IMR-90 (cell line): ENCODE data around the gene UBE2O. TPM values are rescaled to one million over a fixed set of nuclear protein-coding genes. Genes with fewer than 3 reads are reported as not detected.

Source experiments
- ATAC-seq: fragments of 200-7000 bp; cut with Tn5 transposase; 2 replicates; pipeline ENCODE4 v1.9.1; 2020; ENCODE audit warnings: low read depth, mild to moderate bottlenecking, moderate library complexity
- BruUV-seq: library from RNA; stranded (reverse); fragments of 400-500 nt; replicated peaks from 2 replicates; lab custom pipeline; 2021; lab: Mats Ljungman, UMichigan
- CTCF ChIA-PET: fragments of 300-600 bp; formaldehyde crosslinking; extraction: SDS; loops from one replicate; lab custom pipeline; 2021; ENCODE audit warnings: antibody characterized with exemption; lab: Yijun Ruan, JAX
- POLR2A ChIA-PET: fragments of 300-600 bp; sonication (Branson Sonifier 250); formaldehyde crosslinking; loops from one replicate; lab custom pipeline; 2022; ENCODE audit warnings: antibody characterized with exemption; ENCODE audit not compliant: unreplicated experiment; lab: Charles Lee
- DNase-seq: peaks from one replicate; pipeline ENCODE4 v3.0.0; 2013
- H2AFZ ChIP-seq: replicated peaks from 2 replicates; pipeline ENCODE3; 2013; ENCODE audit warnings: low read length, mild to moderate bottlenecking; ENCODE audit not compliant: poor library complexity
- H2AK5ac ChIP-seq: 2 replicates; pipeline ENCODE4 v1.6.1; 2013; ENCODE audit warnings: low read depth, low read length, inconsistent platforms
- H2AK9ac ChIP-seq: replicated peaks from 2 replicates; pipeline ENCODE3; 2013; ENCODE audit warnings: mild to moderate bottlenecking, low read depth, low read length, moderate library complexity; ENCODE audit not compliant: poor library complexity
- H2BK120ac ChIP-seq: 2 replicates; pipeline ENCODE4 v1.6.1; 2013; ENCODE audit warnings: low read depth, low read length, inconsistent platforms
- H2BK15ac ChIP-seq: 3 replicates; pipeline ENCODE4 v1.6.1; 2013; ENCODE audit warnings: low read depth, low read length, inconsistent platforms
- H2BK20ac ChIP-seq: 2 replicates; pipeline ENCODE4 v1.6.1; 2013; ENCODE audit warnings: low read depth, mild to moderate bottlenecking, inconsistent platforms, low read length, moderate library complexity
- H2BK5ac ChIP-seq: 2 replicates; pipeline ENCODE4 v1.6.1; 2013; ENCODE audit warnings: mild to moderate bottlenecking, low read depth, low read length, inconsistent platforms; ENCODE audit not compliant: poor library complexity, severe bottlenecking
- H3K14ac ChIP-seq: replicated peaks from 2 replicates; pipeline ENCODE4 v1.6.1; 2013; ENCODE audit warnings: low read depth, low read length, inconsistent platforms
- H3K18ac ChIP-seq: 2 replicates; pipeline ENCODE4 v1.6.1; 2013; ENCODE audit warnings: low read depth, low read length, control low read depth
- H3K23ac ChIP-seq: 2 replicates; pipeline ENCODE4 v1.6.1; 2013; ENCODE audit warnings: low read depth, low read length, inconsistent platforms
- H3K27ac ChIP-seq: 2 replicates; pipeline ENCODE4 v1.5.1; 2013; ENCODE audit warnings: mild to moderate bottlenecking, control low read depth, low read length; ENCODE audit not compliant: insufficient read depth
- H3K27me3 ChIP-seq: 2 replicates; pipeline ENCODE4 v1.6.1; 2013; ENCODE audit warnings: low read length; ENCODE audit not compliant: control insufficient read depth, insufficient read depth
- H3K36me3 ChIP-seq: 2 replicates; pipeline ENCODE4 v1.6.1; 2013; ENCODE audit warnings: low read length, mixed read lengths; ENCODE audit not compliant: control insufficient read depth, insufficient read depth
- H3K4ac ChIP-seq: 2 replicates; pipeline ENCODE4 v1.6.1; 2013; ENCODE audit warnings: low read depth, low read length, inconsistent platforms
- H3K4me1 ChIP-seq: 2 replicates; pipeline ENCODE4 v1.6.1; 2013; ENCODE audit warnings: low read length, mixed read lengths; ENCODE audit not compliant: control insufficient read depth, insufficient read depth
- H3K4me2 ChIP-seq: 2 replicates; pipeline ENCODE4 v1.6.1; 2013; ENCODE audit warnings: low read depth, mild to moderate bottlenecking, control low read depth, low read length, moderate library complexity
- H3K4me3 ChIP-seq: 2 replicates; pipeline ENCODE4 v1.5.1; 2013; ENCODE audit warnings: low read depth, mild to moderate bottlenecking, control low read depth, low read length, moderate library complexity; ENCODE audit not compliant: insufficient read depth
- H3K56ac ChIP-seq: 2 replicates; pipeline ENCODE4 v1.6.1; 2013; ENCODE audit warnings: low read length, inconsistent platforms; ENCODE audit not compliant: insufficient read depth; ENCODE audit errors: extremely low read depth
- H3K79me1 ChIP-seq, 2 experiments: 2 replicates each; pipeline ENCODE4 v1.6.1; 2013; ENCODE audit warnings: low read length in 2 of 2, inconsistent platforms in 1 of 2, low read depth in 1 of 2
- H3K9ac ChIP-seq: 2 replicates; pipeline ENCODE4 v1.6.1; 2013; ENCODE audit warnings: low read depth, low read length, control low read depth
- H3K9me1 ChIP-seq: 2 replicates; pipeline ENCODE4 v1.6.1; 2013; ENCODE audit warnings: low read length, inconsistent platforms; ENCODE audit not compliant: insufficient read depth
- H3K9me3 ChIP-seq: 2 replicates; pipeline ENCODE4 v1.6.1; 2013; ENCODE audit warnings: low read length; ENCODE audit not compliant: control insufficient read depth, insufficient read depth
- H4K20me1 ChIP-seq: 2 replicates; pipeline ENCODE4 v1.6.1; 2013; ENCODE audit warnings: low read length, inconsistent platforms; ENCODE audit not compliant: insufficient read depth
- H4K5ac ChIP-seq: 2 replicates; pipeline ENCODE4 v1.6.1; 2013; ENCODE audit warnings: mild to moderate bottlenecking, low read depth, low read length, control low read depth
- H4K8ac ChIP-seq, 2 experiments: 2 replicates each; pipeline ENCODE4 v1.6.1; 2013; ENCODE audit warnings: low read depth in 2 of 2, low read length in 2 of 2, control low read depth in 1 of 2, inconsistent platforms in 1 of 2
- H4K91ac ChIP-seq: 2 replicates; pipeline ENCODE4 v1.6.1; 2013; ENCODE audit warnings: low read depth, low read length, inconsistent platforms; ENCODE audit not compliant: insufficient read depth
- BHLHE40 ChIP-seq: fragments of 150-350 bp; IDR thresholded peaks from 2 replicates; pipeline ENCODE4 v1.6.1; 2016; ENCODE audit warnings: mild to moderate bottlenecking, low read depth, low read length
- CHD1 ChIP-seq: IDR thresholded peaks from 2 replicates; pipeline ENCODE4 v1.6.1; 2012; ENCODE audit warnings: low read depth, low read length, improper control_type of control experiment
- FOS ChIP-seq: fragments of 150-350 bp; IDR thresholded peaks from 2 replicates; pipeline ENCODE4 v1.6.1; 2016; ENCODE audit warnings: low read depth, low read length
- MAFK ChIP-seq: IDR thresholded peaks from 2 replicates; pipeline ENCODE4 v1.6.1; 2012; ENCODE audit warnings: low read depth, low read length, improper control_type of control experiment
- MAZ ChIP-seq: IDR thresholded peaks from 2 replicates; pipeline ENCODE4 v1.6.1; 2012; ENCODE audit warnings: low read depth, mild to moderate bottlenecking, low read length, improper control_type of control experiment, moderate library complexity, borderline replicate concordance
- MXI1 ChIP-seq: IDR thresholded peaks from 2 replicates; pipeline ENCODE4 v1.6.1; 2012; ENCODE audit warnings: low read depth, mild to moderate bottlenecking, low read length, moderate library complexity, borderline replicate concordance
- NFE2L2 ChIP-seq: fragments of 150-350 bp; IDR thresholded peaks from 2 replicates; pipeline ENCODE4 v1.6.1; 2016; ENCODE audit warnings: low read depth, mild to moderate bottlenecking, low read length
- POLR2A ChIP-seq: IDR thresholded peaks from 2 replicates; pipeline ENCODE4 v1.6.1; 2012; ENCODE audit warnings: mild to moderate bottlenecking, low read depth, low read length
- RAD21 ChIP-seq: IDR thresholded peaks from 2 replicates; pipeline ENCODE4 v1.6.1; 2012; ENCODE audit warnings: low read length, improper control_type of control experiment
- RCOR1 ChIP-seq: IDR thresholded peaks from 2 replicates; pipeline ENCODE4 v1.6.1; 2012; ENCODE audit warnings: mild to moderate bottlenecking, low read length, improper control_type of control experiment; ENCODE audit not compliant: insufficient replicate concordance
- RFX5 ChIP-seq: IDR thresholded peaks from 2 replicates; pipeline ENCODE4 v1.8.0; 2012; ENCODE audit warnings: low read depth, mild to moderate bottlenecking, low read length, moderate library complexity
- SMC3 ChIP-seq: fragments of 150-350 bp; IDR thresholded peaks from 2 replicates; pipeline ENCODE4 v1.6.1; 2016; ENCODE audit warnings: low read depth, mild to moderate bottlenecking, antibody characterized with exemption, low read length, moderate library complexity
- WGBS, 2 experiments: methylation state at CpG; one replicate each; pipeline versions ENCODE4 v1.1.5 to v1.1.7; 2013; ENCODE audit warnings: missing lambda C conversion rate in 2 of 2; ENCODE audit not compliant: insufficient read length in 1 of 2; ENCODE audit errors: extremely low coverage in 2 of 2; 5-methylcytosine and 5-hydroxymethylcytosine counted together
- dilution Hi-C: fragments of 300-500 bp; cut with HindIII; formaldehyde crosslinking; loops from one replicate; pipeline ENCODE4 v1.14.3; 2018; ENCODE audit warnings: low sequenced_read_pairs; ENCODE audit not compliant: unreplicated experiment
- in situ Hi-C: fragments of 300-500 bp; cut with MboI; formaldehyde crosslinking; loops from 3 replicates; pipeline ENCODE4 v1.14.3; 2019; ENCODE audit warnings: low sequenced_read_pairs, inconsistent platforms, mixed read lengths
- intact Hi-C: fragments of 100-400 bp; cut with micrococcal nuclease; formaldehyde crosslinking; loops from 2 replicates; pipeline ENCODE4 v1.10.0; 2022
- polyA plus RNA-seq, 3 experiments: library from polyadenylated mRNA; depleted of rRNA; stranded (reverse); fragments of >200 nt; gene quantifications; 2 replicates each; pipeline ENCODE4 v1.2.3, GENCODE V29; 2012; ENCODE audit warnings: low replicate concordance in 1 of 3
- total RNA-seq: library from RNA; depleted of rRNA; stranded (reverse); fragments of >200 nt; gene quantifications from 2 replicates; pipeline ENCODE4 v1.2.3, GENCODE V29; 2012
- TF ChIP-seq, protein P1 (sequence below): fragments of 150-350 bp; IDR thresholded peaks from 2 replicates; pipeline ENCODE4 v1.6.1; 2016; ENCODE audit warnings: low read depth, mild to moderate bottlenecking, low read length, moderate library complexity, borderline replicate concordance
- TF ChIP-seq, protein P2 (sequence below): conservative IDR thresholded peaks from 2 replicates; pipeline ENCODE4 v1.5.1; 2012; ENCODE audit warnings: mild to moderate bottlenecking, low read depth, low read length, improper control_type of control experiment
- TF ChIP-seq, protein P3 (sequence below): fragments of 150-350 bp; IDR thresholded peaks from 2 replicates; pipeline ENCODE4 v1.6.1; 2017; ENCODE audit warnings: mild to moderate bottlenecking, antibody characterized with exemption, low read length, low read depth

Gene UBE2O
- total and polyA plus RNA-seq, 2 of the 4 experiments (the other 2 are of a cell fraction) = 17.6 TPM

DNA sequence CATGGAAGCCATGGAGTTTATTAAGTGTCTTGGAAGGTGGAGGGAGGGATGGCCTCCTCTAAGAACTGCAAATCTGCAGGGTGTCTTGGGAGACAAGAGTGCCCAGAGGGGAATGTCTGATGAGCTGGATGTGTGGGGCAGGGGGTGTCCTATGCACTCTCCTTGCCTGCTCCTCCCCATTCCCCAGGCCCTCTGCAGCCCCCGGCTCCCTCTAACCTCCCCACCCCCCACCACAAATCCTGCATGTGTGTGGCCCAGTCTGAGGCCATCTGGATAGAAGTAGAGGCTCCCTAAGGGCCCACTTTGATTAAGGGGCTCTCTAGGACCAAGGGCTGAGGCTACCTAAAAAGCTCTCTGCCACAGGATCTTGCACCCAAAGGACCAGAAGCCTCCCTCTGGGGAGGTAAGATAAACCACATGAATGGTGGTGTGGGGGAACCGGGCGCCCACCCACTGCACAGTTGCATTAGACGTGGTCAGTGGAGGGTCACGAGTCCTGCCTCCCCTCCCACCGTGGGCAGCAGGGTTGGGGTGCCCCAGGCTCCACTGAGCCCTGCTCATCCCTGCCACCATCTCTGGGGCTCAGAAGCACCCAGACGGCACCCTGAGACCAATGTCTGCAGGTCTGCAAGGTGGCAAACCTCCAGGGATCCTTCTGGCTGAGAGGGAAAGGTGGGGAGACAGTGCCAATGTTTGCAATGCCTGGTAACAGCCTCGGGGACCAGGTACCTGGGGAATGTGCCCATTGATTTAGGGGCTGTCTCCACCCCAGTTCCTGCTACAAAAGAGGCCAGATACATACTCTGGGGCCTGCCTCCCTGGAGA is 15.1 kb upstream of the UBE2O start:
- POLR2A ChIA-PET = no interaction called here
- in situ Hi-C loops (loop anchor here (5.0 kb wide), 1 partner anchor 39 kb away; no protein-coding TSS in a partner anchor), intact Hi-C loops (no loop called here), dilution Hi-C loops (no loop called here)
- Histone ChIP-seq H3K18ac (no peak overlapping the region), H4K91ac (no peak overlapping the region), H2BK15ac (no peak overlapping the region), H3K23ac (no peak overlapping the region), H2BK20ac (no peak overlapping the region), H3K9me3 (no peaks in the 10 kb centered on the region), H4K20me1 (no peaks in the 10 kb centered on the region), H3K4ac (no peak overlapping the region), H3K27me3 (0 out of 2 replicates have a peak, but pooled peaks cover 5% of the 10 kb centered on the region), H4K8ac (no peak overlapping the region), H4K5ac (no peak overlapping the region), H3K4me3 (no peak overlapping the region), H3K36me3 (no peaks in the 10 kb centered on the region; the same call in 1 of the 2 replicates), H3K9me1 (no peaks in the 10 kb centered on the region), H2AK5ac (no peak overlapping the region), H2AK9ac (peak overlapping the region; percentile 19), H2AFZ (no peak overlapping the region), H3K14ac (no peak overlapping the region), H3K9ac (no peak overlapping the region), H3K79me1 (no peaks in the 10 kb centered on the region), H3K56ac (no peak overlapping the region), H2BK120ac (no peak overlapping the region), H3K27ac (no peak overlapping the region), H2BK5ac (no peak overlapping the region), H3K4me1 (peaks cover 2% of the 10 kb centered on the region; the same call in 1 of the 2 replicates), H3K4me2 (no peak overlapping the region)
- WGBS, 2 experiments = no CpG with 5 or more reads among the region's 8 CpGs
- DNase-seq (no peak), ATAC-seq (no peak)
- no TSS peak for BruUV-seq
- CTCF ChIA-PET = no interaction called here
- TF ChIP-seq BHLHE40 (no peak), MAZ (no peak), SMC3 (no peak), FOS (no peak), RCOR1 (no peak), NFE2L2 (no peak), RAD21 (no peak), RFX5 (no peak), MXI1 (no peak), CHD1 (no peak), POLR2A (no peak), MAFK (no peak)
- TF ChIP-seq, protein P1, sequence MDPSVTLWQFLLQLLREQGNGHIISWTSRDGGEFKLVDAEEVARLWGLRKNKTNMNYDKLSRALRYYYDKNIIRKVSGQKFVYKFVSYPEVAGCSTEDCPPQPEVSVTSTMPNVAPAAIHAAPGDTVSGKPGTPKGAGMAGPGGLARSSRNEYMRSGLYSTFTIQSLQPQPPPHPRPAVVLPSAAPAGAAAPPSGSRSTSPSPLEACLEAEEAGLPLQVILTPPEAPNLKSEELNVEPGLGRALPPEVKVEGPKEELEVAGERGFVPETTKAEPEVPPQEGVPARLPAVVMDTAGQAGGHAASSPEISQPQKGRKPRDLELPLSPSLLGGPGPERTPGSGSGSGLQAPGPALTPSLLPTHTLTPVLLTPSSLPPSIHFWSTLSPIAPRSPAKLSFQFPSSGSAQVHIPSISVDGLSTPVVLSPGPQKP = no peak
- TF ChIP-seq, protein P2, sequence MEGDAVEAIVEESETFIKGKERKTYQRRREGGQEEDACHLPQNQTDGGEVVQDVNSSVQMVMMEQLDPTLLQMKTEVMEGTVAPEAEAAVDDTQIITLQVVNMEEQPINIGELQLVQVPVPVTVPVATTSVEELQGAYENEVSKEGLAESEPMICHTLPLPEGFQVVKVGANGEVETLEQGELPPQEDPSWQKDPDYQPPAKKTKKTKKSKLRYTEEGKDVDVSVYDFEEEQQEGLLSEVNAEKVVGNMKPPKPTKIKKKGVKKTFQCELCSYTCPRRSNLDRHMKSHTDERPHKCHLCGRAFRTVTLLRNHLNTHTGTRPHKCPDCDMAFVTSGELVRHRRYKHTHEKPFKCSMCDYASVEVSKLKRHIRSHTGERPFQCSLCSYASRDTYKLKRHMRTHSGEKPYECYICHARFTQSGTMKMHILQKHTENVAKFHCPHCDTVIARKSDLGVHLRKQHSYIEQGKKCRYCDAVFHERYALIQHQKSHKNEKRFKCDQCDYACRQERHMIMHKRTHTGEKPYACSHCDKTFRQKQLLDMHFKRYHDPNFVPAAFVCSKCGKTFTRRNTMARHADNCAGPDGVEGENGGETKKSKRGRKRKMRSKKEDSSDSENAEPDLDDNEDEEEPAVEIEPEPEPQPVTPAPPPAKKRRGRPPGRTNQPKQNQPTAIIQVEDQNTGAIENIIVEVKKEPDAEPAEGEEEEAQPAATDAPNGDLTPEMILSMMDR = no peak
- TF ChIP-seq, protein P3, sequence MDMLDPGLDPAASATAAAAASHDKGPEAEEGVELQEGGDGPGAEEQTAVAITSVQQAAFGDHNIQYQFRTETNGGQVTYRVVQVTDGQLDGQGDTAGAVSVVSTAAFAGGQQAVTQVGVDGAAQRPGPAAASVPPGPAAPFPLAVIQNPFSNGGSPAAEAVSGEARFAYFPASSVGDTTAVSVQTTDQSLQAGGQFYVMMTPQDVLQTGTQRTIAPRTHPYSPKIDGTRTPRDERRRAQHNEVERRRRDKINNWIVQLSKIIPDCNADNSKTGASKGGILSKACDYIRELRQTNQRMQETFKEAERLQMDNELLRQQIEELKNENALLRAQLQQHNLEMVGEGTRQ = no peak
